GM18519 (cell line): ENCODE data around the gene PRLR.
"Not testable (repeated sequence)": the region's sequence is repeated elsewhere in the genome, so short reads cannot be mapped to it uniquely, and the experiment has no call there.

Experiments
- ATAC-seq: cut with Tn5 transposase; IDR thresholded peaks from one replicate; pipeline ENCODE4 v1.9.1; 2021; ENCODE audit warnings: mild to moderate bottlenecking, moderate library complexity; ENCODE audit not compliant: unreplicated experiment, low FRiP score

The PRLR gene

DNA sequence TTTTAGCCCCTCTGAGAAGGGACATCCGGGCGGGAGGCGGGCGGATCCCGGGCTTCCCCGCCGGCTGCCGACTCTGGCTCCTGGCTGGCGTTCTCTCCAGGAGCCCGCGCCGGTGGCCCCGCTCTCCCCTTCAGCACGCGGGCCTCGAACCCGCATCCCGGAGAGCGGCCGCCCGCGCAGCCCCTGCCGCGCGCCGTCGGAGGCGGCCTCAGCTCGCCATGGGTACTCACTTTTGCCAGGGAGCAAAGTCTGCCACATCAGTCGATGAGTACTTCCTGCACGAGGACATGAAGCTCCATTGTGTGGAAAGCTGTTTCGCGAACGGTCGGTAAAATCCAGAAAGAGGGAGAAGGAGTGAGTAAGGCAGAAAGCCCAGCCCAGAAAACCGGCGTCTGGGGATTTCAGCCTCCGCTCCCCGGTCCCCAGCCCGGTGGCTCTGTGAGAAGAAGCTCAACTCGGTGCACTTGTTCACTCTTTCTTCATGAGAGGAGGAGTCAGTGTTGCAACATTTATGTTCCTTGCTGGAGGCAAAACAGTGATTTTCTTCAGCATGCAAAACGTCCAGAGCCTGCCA lies at the start of gene PRLR:
Gene PRLR (minus strand): TSS at position 450 of the 574 bp plus-strand sequence. CDS start 140,867 bp downstream, outside the sequence.
- ATAC-seq, result no peak

DNA sequence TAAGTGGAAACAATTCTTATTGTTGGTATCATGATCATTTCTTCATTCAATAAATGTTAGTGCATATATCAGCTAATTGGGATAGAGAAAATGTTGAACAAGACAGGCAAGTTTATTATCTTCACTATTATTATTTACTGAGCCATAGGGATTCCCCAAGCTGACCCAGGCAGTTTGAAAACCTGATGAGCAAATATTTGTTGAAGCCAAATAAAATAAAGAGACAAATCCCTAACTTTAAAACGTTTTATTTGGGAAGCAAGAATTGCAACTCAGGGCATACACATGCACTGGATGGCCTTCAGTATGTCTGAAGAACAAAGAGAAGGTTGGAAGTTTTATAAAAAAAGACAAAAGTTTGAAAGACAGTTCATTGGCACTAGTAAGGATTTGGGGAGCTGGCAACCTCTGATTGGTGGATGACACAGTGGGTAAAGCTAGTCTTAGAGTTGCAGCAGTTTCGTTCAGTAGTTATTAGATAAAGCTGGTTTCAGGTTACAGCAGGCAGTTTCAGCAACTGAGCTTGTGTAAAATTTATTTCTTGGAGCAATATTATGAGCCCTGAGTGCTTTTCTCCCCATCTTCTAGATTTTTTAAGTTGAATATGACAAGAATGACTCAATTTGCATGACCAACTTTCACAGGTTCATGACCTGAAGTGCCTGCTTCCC lies 44.7 kb upstream of the PRLR start:
- ATAC-seq, result no peak

GRCh38 chr5:35269006-35269405 lies 38.7 kb upstream of the PRLR start:
- no peak for ATAC-seq

- ATAC-seq, result no peak
Measured at GRCh38 chr5:35266276-35266675, 36.0 kb upstream of the PRLR start.

DNA sequence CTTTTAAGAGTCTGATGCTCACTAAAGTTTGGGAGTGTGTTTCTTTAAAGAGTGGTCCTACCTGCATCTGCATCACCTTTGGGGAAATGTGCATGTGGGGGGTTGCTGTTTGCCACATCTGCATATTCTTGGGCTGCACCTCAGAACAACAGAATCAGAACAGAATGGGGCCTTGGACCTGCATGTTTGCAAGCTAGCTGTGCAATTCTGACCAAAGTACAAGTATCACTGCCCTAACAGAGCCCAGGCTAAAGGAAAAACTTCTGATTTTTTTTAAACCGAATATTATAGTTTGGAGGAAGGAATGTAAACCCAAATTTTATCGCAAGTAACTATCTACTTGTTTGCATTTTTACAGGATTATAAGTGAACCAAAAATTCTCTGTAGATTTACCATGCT lies 34.2 kb upstream of the PRLR start:
- ATAC-seq, result no peak

DNA sequence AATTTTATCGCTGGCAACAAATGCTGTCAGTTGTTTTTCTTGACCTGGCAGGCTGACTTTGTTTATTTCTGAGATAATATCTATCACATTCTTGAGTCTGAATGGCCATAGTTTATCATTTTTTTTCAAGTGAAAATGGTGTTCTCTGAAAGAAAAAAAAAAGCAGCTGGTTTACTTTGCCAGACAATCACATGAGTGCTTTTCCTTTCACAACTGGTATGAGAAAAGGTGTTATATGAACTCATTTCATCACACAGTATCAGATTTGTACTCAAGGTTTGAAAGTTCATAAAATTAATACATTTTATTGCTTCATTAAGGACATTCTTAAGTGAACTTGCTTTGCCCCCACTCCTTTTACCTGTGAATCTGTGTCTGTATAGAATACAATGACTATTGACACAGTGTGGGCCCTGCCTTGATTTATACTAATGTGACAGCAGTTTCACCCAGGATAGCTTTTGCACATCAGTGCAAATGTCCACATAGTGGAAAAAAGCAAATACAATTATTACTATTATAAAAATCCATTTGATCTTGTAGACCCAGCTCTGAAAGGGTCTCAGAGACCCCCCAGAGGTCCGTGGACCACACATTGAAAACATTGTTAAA lies 33.1 kb upstream of the PRLR start:
- ATAC-seq, result no peak

- ATAC-seq, result no peak
Measured at GRCh38 chr5:35253582-35253981, 23.3 kb upstream of the PRLR start.

DNA sequence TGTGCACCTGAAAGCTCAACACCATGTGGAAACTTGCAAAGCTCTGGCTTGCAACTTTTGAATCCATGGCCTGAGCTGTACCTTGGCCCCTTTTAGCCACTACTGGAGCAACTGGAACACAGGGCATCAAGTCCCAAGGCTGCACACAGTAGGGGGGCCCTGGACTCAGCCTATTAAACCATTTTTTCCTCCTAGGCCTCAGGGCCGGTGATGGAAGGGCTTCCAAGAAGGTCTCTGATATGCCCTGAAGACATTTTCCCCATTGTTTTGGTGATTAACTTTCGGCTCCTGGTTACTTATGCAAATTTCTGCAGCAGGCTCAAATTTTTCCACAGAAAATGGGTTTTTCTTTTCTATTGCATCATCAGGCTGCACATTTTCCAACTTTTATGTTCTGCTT lies 22.7 kb upstream of the PRLR start:
- no peak for ATAC-seq

DNA sequence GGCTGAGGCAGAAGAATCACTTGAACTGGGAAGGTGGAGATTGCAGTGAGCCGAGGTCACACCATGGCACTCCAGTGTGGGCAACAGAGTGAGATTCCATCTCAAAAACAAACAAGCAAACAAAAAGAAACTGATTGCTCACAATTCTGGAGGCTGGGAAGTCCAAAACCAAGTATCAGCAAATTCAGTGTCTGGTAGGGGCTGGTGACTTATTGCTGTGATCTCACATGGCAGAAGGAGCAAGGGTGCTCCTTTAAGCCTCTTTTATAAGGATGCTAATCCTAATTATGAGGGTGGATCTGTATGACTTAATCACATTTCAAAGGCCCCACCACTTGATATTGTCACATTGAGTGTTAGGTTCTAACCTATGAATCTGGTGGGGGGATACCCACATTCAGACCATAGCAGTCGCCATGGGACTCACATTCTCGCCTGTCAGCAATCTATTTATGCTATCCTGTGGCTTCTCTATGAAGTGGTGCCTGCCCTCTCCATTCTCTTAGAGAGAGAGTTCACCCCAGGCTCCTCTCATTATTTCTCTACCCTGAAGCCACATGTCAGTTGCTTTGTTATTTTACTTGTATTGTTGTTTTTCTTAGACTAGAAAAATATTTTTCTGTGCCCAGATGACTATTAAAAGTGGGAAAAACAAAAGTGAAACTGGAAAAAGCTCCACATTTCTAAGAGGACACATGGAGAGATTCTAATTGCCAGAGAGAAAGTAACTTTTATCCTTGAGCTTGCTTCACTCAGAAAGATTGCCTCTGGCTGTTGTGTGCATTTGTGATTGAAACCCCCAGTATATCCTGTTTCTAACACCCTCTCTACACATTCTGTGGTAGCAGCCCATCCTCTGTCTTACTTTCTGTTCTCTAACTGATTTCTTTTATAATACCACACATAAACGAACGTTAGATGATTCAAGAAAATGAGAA lies 18.8 kb upstream of the PRLR start:
- ATAC-seq, result no peak

GRCh38 chr5:35247648-35248034 lies 17.4 kb upstream of the PRLR start:
- no peak for ATAC-seq

DNA sequence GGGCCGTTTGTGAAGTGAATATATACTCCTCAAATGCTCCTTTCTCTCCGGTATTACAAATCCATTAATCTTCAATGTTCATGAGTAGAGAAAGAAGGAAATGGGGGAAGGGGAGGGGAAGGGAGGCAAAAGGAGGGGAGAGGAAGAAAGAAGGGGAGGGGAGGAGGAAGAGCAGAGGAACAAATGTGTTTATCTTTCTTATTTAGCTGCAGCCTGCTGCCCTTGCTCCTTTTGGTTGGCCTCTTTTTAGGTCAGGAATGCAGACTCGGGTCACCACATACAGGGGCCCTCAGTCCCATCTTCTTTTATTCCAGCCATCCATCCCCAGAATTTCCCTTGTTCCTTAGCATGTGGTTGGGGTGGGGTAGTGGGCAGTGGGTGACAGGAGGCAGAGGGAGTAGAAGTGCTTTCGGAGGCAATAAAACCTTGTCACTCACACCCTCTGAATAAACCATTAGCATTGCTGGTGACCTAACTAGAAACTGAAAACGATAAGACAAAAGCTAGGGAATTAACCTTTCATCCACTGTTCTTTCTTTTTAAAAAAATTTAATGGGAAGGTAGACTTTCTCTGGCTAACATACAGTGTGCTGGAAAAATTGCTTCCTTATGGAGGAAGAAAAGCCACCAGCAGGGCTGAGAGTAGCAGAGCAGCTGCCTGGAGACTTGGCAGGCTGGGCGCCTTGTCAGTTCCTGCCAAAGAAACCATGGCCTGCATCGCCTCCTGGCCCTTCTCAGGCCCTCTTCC lies 16.8 kb upstream of the PRLR start:
- no peak for ATAC-seq

DNA sequence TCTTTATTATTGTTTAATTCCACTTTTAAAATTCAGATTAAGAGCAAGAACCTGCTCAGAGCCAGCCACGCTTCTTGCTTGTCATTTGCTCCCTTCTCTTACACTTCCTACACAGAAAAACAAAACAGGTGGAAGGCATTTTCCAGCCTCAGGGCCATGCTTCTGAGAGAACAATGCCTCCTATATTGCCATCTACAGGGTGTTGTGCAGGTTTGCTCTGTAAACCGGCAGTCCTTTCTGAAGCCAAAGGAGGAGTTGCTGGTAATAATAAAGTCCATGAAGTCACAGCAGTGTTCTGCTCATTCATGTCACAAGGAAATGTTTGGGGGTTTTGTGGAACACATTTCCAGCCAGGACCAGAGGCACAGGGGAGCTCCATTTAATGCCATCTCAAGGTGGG lies 16.1 kb upstream of the PRLR start:
- ATAC-seq, result no peak

GRCh38 chr5:35245371-35245770 lies 15.1 kb upstream of the PRLR start:
- not testable (repeated sequence) for ATAC-seq

- ATAC-seq, result no peak
Measured at GRCh38 chr5:35244171-35244570, 13.9 kb upstream of the PRLR start.

- ATAC-seq, result no peak
Measured at GRCh38 chr5:35242702-35243258, 12.5 kb upstream of the PRLR start.

DNA sequence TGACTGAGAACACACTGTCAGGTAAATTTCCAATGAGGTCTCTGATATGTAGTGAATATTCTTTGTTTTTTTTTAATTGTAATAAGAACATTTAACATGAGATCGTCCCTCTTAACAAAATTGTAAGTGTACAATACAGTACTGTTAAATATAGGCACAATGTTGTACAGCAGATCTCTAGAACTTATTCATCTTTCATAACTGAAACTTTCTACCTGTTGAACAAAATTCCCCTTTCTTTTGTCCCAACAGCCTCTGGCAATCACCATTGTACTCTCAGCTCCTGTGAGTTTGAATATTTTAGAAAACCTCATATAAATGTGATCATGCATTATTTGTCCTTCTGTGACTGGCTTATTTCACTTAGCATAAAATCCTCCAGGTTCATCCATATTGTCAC lies 10.6 kb upstream of the PRLR start:
- ATAC-seq, result no peak

DNA sequence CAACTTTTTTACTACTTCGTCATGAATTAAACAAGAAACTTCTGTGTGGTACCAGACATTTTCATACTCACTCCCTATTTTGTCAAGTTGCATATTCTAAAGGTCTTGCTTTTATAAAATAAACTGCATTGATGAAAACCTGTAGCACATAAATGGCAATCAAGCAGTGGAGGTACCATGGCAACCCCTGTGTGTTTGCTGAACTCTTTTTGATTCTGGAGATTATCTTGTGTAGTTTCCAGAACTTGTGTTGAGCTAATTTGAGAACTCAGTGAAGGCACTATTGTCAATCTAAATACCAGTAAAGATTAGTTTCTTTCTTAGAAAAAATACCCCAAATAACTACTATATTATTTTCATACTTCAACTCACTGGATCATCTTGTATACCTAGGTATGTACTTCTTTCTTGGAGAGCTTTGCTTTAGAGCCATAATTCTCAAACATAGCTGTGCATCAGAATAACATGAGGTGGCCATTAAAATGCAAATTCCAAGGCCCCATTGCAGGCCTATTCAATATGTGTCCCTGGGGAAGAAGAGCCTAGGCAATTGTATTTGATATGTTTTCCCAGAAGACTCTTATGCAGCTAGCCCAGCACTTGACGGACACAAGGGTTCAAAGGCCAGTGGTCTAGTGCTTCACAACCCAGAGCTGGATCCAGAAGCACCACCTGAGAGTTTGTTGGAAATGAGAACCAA lies 9.8 kb upstream of the PRLR start:
- ATAC-seq, result no peak

DNA sequence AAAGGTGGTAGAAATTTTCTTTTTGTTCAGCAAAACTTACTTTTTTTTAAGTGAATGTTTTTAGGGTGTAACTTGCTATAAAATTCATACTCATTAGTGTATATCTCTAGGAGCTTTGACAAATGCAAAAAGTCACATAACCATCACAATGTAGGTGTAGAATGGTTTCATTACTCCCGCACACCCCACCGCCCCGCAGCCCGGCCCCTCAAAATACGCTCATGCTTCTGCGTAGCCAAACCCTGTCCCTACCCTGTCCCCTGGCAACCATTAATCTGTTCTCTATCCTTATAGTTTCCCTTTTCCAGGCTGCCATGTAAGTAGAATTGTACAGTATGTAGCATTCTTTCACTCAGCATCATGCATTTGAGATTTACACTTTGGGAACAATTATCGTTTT lies 9.2 kb upstream of the PRLR start:
- no peak for ATAC-seq

DNA sequence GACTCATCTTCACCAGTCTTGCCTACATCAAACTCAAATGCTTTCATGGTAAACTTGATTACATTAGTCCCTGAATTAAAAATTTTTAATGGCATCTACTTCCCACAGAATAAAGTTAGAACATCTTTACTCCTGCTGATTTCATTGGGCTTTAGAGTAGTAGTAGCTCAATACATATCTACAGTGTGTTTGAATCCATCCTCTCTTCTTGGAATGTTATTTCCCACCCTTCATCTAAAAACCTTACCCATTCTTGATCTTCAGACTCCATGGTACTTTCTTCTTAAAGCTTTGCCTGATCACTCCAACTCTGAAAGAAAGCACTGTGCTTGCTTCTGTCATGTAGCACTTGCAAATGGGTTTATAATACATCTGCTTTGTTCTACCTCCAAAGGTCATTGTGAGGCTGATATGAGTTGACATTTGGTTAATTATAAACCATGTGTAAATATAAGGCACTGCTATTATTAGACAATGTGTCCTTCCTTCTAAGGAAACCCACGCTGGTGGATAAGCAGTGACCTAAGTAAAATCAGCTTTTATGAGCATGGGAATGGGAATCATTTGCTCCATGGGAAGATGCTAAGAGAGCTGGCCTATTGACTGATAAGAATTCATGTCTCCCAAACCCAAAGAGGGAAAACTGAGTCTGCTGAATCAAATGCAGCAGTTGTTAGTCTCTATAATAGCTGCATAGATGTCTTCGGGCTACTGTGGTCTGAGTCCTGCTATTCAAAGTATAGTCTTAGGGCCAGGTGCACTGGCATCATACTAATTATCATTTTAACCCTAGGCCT lies 7.5 kb upstream of the PRLR start:
- ATAC-seq, result no peak
